GM10266 (cell line): ENCODE results near the gene LDAH.

Experiments used
- DNase-seq: peaks from one replicate; pipeline ENCODE4 v3.0.0; 2012; ENCODE audit errors: extremely low spot score
- CTCF ChIP-seq: IDR thresholded peaks from 2 replicates; pipeline ENCODE4 v1.5.1; 2012; ENCODE audit warnings: mild to moderate bottlenecking, low read depth; ENCODE audit not compliant: control insufficient read depth, insufficient read depth; ENCODE audit errors: missing control alignments

LDAH gene

GRCh38 chr2:20674974-20675679, 147.8 kb downstream of the LDAH start:
- no peak for DNase-seq

GRCh38 chr2:20674309-20674965, 148.5 kb downstream of the LDAH start:
- DNase-seq, result no peak
- no peak for TF ChIP-seq CTCF

More at GRCh38 chr2:20674974-20675679, 147.8 kb downstream of the LDAH start:
- TF ChIP-seq CTCF, result no peak

- no peak for TF ChIP-seq CTCF
- no peak for DNase-seq
Measured at GRCh38 chr2:20673686-20674308, 149.1 kb downstream of the LDAH start.

DNA sequence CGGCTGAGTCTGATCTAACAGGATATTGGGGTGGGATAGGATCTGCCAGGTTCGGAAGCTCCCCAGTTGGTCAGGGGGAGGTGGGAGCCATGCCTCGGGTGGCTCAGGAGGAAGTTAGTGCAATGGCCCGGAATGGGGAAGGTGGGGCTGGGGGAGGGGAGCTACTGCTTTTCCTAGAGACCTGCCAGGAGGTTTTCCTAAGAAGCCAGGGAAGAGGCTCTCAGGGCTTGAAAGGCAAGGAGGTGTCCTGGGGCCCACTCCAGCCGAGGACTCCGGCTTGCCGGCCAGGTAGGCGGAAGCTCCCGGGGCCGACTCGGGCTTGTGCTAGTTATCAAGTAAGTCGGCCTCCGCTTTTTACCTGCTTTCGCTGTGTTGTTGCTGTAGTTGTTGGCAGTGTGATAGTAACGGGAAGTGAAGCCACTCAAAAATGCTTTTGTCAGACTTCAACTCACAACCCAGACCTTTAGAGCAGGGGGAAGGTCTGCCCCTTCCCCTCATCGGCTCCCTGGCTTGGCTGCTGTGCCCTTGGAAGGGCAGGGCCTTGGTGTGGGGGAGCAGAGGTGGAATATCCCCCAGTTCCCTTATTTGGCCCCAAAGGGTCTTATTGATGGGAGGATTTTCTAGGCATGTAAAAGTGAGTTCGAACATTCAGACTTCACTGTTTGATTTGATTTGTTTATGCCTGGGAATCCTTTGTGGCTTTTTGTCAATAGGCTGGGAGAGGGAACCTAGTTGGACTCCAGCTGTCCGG, 150.5 kb downstream of the LDAH start:
- no peak for DNase-seq
- TF ChIP-seq CTCF, result no peak

- no peak for DNase-seq
- TF ChIP-seq CTCF, result no peak
Measured at GRCh38 chr2:20671736-20672080, 151.2 kb downstream of the LDAH start.

GRCh38 chr2:20671036-20671735, 151.7 kb downstream of the LDAH start:
- TF ChIP-seq CTCF, result no peak

More at GRCh38 chr2:20671036-20671735, 151.7 kb downstream of the LDAH start:
- DNase-seq, result no peak
